LNCAP (cell line): Measurements from ENCODE around the gene GRIK4.

Source experiments
- CTCF ChIP-seq: fragments of 450-650 bp; IDR thresholded peaks from 2 replicates; pipeline ENCODE4 v1.5.1; 2017; ENCODE audit warnings: mild to moderate bottlenecking

Gene GRIK4

DNA sequence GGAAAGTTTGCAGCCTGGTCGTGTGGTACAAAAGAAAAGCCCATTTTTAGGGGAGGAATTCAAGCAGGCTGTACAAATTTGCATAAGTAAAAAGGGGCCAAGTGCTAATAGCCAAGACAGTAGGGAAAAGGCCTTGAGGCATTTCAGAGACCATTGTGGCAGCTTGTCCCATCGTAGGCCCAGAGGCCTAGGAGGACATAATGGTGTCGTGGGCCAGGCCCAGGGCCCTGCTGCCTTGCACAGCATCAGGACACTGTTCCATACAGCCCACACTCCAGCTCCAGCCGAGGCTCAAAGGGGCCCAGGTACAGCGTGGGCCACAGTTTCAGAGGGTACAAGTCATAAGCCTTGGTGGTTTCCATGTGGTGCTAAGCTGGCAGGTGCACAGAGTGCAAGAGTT is 106.9 kb downstream of the GRIK4 start:
- no peak for TF ChIP-seq CTCF

- no peak for TF ChIP-seq CTCF
These were observed 110.8 kb downstream of the GRIK4 start for GRCh38 chr11:120622189-120622875.

GRCh38 chr11:120625565-120625964 is 114.0 kb downstream of the GRIK4 start:
- no peak for TF ChIP-seq CTCF

GRCh38 chr11:120626791-120627190 is 115.2 kb downstream of the GRIK4 start:
- TF ChIP-seq CTCF = no peak

- TF ChIP-seq CTCF = no peak
These were observed 116.0 kb downstream of the GRIK4 start for GRCh38 chr11:120627327-120628163.

DNA sequence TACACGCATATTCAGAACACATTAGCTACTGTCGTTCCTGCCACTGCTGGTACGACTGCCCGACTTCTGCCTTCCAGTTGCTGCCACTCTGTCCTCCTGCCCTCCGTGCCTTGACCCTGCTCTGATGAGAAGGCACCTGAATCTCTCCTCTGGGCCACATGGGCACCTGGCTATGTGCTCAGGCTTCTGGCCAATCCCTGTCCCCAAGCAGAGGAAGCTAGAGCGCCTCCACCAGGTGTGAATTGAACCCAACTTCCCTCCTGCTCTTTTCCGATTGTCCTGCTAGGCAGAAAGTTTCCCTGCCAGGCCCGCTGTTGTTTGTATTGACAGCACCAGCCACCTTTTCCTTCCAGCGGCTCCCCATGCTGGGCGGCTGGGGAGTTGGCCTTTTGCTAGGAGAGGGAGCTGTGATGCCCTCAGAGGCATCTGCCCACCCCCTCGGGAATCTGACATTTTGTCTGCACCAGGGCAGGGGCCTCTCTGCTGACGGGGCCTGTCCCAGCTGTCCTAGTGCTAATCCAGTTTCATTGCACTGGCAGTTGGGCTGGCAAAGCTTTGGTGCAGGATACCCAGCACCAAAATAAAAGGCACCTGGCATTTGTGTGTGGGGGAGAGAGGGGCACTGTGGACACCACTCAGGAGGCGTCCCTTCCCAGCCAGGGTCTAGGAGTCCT is 118.0 kb downstream of the GRIK4 start:
- no peak for TF ChIP-seq CTCF

GRCh38 chr11:120630122-120630521 is 118.6 kb downstream of the GRIK4 start:
- TF ChIP-seq CTCF = no peak
